ENCODE results near the gene TSC22D2.
"Not testable (repeated sequence)": the region's sequence is repeated elsewhere in the genome, so short reads cannot be mapped to it uniquely, and the experiment has no call there.

DNA sequence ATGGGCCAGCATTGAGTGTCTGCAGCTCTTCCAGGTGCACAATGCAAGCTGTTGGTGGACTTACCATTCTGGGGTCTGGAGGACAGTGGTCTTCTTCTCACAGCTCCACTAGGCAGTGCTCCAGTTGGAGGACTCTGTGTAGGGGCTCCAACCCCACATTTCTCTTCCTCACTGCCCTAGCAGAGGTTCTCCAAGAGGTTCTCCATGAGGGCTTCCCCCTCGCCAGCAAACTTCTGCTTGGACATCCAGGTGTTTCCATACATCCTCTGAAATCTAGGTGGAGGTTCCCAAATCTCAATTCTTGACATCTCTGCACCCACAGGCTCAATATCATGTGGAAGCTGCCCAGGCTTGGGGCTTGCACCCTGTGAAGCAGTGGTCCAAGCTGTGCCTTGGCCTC lies 92.9 kb downstream of the TSC22D2 start:
- TF ChIP-seq, protein P1, sequence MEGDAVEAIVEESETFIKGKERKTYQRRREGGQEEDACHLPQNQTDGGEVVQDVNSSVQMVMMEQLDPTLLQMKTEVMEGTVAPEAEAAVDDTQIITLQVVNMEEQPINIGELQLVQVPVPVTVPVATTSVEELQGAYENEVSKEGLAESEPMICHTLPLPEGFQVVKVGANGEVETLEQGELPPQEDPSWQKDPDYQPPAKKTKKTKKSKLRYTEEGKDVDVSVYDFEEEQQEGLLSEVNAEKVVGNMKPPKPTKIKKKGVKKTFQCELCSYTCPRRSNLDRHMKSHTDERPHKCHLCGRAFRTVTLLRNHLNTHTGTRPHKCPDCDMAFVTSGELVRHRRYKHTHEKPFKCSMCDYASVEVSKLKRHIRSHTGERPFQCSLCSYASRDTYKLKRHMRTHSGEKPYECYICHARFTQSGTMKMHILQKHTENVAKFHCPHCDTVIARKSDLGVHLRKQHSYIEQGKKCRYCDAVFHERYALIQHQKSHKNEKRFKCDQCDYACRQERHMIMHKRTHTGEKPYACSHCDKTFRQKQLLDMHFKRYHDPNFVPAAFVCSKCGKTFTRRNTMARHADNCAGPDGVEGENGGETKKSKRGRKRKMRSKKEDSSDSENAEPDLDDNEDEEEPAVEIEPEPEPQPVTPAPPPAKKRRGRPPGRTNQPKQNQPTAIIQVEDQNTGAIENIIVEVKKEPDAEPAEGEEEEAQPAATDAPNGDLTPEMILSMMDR (IDR thresholded peaks at IDR 0.05) = not testable (repeated sequence)
- not testable (repeated sequence) for TF ChIP-seq POLR2A, EP300 (IDR thresholded peaks at IDR 0.05)

Data from tibial nerve (tissue), 4 donors.